Measurements from ENCODE around the gene ASMTL. TPM values are rescaled to one million over a fixed set of nuclear protein-coding genes. Genes with fewer than 3 reads are reported as not detected.

ASMTL gene
- polyA plus RNA-seq, 1 donor (not counting 4 experiments of a cell fraction or from before 2014, with no cell fraction given): 13.8 TPM

DNA sequence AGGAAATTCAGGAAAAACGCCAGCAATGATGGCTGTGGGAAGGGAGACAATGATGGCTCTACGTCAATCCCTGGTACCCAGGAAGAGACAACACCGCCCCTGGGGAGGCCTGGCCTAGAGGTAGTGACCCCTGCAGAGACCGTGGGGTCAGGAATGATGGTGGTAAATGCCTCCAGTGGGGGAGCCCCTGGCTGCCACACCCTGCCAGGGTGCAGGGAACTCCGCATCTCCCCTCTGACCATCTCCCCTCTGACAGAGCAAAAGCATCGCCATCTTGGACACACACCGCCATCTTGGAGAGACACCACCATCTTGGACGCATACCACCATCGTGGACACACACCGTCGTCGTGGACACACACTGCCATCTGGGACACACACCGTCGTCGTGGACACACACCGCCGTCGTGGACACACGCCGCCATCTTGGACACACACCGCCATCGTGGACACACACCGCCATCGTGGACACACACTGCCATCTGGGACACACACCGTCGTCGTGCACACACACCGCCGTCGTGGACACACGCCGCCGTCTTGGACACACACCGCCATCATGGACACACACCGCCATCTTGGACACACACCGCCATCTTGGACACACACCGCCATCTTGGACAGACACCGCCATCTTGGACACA is 9.9 kb downstream of the ASMTL start:
- no peak overlapping the region for H3K27ac ChIP-seq (ENCODE audit: control insufficient read depth, insufficient read depth, low read length)
- H3K4me1 ChIP-seq (ENCODE audit: control insufficient read depth, extremely low read depth, insufficient read depth, low read length): no peaks in the 10 kb centered on the region
- no peaks in the 10 kb centered on the region for H3K27me3 ChIP-seq (ENCODE audit: control insufficient read depth, extremely low read depth, insufficient read depth, low read length)
- no peak overlapping the region for H3K4me2 ChIP-seq (ENCODE audit: control insufficient read depth, extremely low read depth, insufficient read depth, low read depth, low read length)
- no peak for DNase-seq (ENCODE audit: low read depth, low spot score)
- TF ChIP-seq, protein P1, sequence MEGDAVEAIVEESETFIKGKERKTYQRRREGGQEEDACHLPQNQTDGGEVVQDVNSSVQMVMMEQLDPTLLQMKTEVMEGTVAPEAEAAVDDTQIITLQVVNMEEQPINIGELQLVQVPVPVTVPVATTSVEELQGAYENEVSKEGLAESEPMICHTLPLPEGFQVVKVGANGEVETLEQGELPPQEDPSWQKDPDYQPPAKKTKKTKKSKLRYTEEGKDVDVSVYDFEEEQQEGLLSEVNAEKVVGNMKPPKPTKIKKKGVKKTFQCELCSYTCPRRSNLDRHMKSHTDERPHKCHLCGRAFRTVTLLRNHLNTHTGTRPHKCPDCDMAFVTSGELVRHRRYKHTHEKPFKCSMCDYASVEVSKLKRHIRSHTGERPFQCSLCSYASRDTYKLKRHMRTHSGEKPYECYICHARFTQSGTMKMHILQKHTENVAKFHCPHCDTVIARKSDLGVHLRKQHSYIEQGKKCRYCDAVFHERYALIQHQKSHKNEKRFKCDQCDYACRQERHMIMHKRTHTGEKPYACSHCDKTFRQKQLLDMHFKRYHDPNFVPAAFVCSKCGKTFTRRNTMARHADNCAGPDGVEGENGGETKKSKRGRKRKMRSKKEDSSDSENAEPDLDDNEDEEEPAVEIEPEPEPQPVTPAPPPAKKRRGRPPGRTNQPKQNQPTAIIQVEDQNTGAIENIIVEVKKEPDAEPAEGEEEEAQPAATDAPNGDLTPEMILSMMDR (optimal IDR thresholded peaks at IDR 0.05 in 1 of 3, IDR thresholded peaks at IDR 0.05 in 1 of 3, conservative IDR thresholded peaks at IDR 0.05 in 1 of 3; ENCODE audit: extremely low read depth in 1 of 3, insufficient read depth in 2 of 3, low read length in 3 of 3): no peak
- TF ChIP-seq EZH2 (IDR thresholded peaks at IDR 0.05; ENCODE audit: low read length): no peak
- no peaks in the 10 kb centered on the region for H3K9me1 ChIP-seq (ENCODE audit: control insufficient read depth, extremely low read depth, insufficient read depth, low read length)
- no peak overlapping the region for H3K9ac ChIP-seq (ENCODE audit: control insufficient read depth, extremely low read depth, insufficient read depth, low read length)
- dilution Hi-C loops (cut with MboI; ENCODE audit: extremely low pct_ligation_motif_present, low sequenced_read_pairs): no loop called here
- H3K36me3 ChIP-seq (ENCODE audit: control insufficient read depth in 2 of 2, extremely low read depth in 1 of 2, insufficient read depth in 2 of 2, low read length in 2 of 2): peaks cover 0 to 3% of the 10 kb centered on the region in 2 experiments
- H3K79me2 ChIP-seq (ENCODE audit: control insufficient read depth, insufficient read depth, low read length): peaks cover 13% of the 10 kb centered on the region
- peaks cover 5% of the 10 kb centered on the region for H3K9me3 ChIP-seq (ENCODE audit: control insufficient read depth, low read depth, low read length)
- no peak overlapping the region for H3K4me3 ChIP-seq (ENCODE audit: control insufficient read depth in 2 of 3, extremely low read depth in 1 of 3, insufficient read depth in 2 of 3, low read depth in 1 of 3, low read length in 3 of 3)
- no peak for FAIRE-seq
- H4K20me1 ChIP-seq (ENCODE audit: control insufficient read depth, extremely low read depth, insufficient read depth, low read length): no peaks in the 10 kb centered on the region
- no peak overlapping the region for H2AFZ ChIP-seq (ENCODE audit: control insufficient read depth, low read length)

DNA sequence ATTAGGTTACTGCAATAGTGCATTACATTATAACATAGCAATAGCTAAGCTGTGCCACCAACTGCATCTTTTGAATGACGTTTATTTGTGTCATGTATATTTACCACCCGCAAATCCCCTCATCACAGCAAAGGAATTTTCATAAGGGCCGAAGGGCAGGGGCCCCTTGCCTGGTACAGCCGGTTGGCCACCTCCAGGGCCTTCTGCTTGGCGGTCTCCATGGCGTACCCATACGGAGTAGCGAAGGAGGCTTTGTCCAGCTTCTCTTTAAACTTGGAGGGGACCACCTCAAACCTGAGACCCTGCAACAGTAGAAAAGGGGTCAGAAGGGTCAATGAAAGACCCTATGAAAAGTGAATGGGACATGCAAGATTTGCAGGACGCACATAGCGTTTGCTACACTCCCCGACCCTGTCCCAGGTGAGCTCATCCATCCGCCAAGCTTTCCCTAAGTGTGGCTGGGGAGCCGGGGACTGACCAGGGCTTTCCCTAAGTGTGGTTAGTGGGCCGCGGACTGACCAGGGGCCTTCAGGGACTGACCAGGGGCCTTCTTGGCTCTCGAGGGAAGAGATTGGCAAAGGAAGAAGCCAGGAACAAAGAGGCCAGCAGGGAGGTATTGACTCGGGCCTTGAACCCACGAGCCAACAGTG is 10.6 kb downstream of the ASMTL start:
- Histone ChIP-seq H4K20me1 (ENCODE audit: control insufficient read depth, extremely low read depth, insufficient read depth, low read length) (no peaks in the 10 kb centered on the region), H3K4me1 (ENCODE audit: control insufficient read depth, extremely low read depth, insufficient read depth, low read length) (no peaks in the 10 kb centered on the region), H3K27me3 (ENCODE audit: control insufficient read depth, extremely low read depth, insufficient read depth, low read length) (no peaks in the 10 kb centered on the region), H3K79me2 (ENCODE audit: control insufficient read depth, insufficient read depth, low read length) (peaks cover 6% of the 10 kb centered on the region), H3K27ac (ENCODE audit: control insufficient read depth, insufficient read depth, low read length) (no peak overlapping the region), H3K9me1 (ENCODE audit: control insufficient read depth, extremely low read depth, insufficient read depth, low read length) (no peaks in the 10 kb centered on the region), H3K4me3 (ENCODE audit: control insufficient read depth in 2 of 3, extremely low read depth in 1 of 3, insufficient read depth in 2 of 3, low read depth in 1 of 3, low read length in 3 of 3) (no peak overlapping the region), H3K4me2 (ENCODE audit: control insufficient read depth, extremely low read depth, insufficient read depth, low read depth, low read length) (no peak overlapping the region), H3K36me3 (ENCODE audit: control insufficient read depth in 2 of 2, extremely low read depth in 1 of 2, insufficient read depth in 2 of 2, low read length in 2 of 2) (peaks cover 0 to 3% of the 10 kb centered on the region in 2 experiments), H3K9ac (ENCODE audit: control insufficient read depth, extremely low read depth, insufficient read depth, low read length) (no peak overlapping the region), H2AFZ (ENCODE audit: control insufficient read depth, low read length) (no peak overlapping the region), H3K9me3 (ENCODE audit: control insufficient read depth, low read depth, low read length) (peaks cover 5% of the 10 kb centered on the region)
- no peak for FAIRE-seq
- TF ChIP-seq, protein P1 (optimal IDR thresholded peaks at IDR 0.05 in 1 of 3, IDR thresholded peaks at IDR 0.05 in 1 of 3, conservative IDR thresholded peaks at IDR 0.05 in 1 of 3; ENCODE audit: extremely low read depth in 1 of 3, insufficient read depth in 2 of 3, low read length in 3 of 3): no peak
- TF ChIP-seq EZH2 (IDR thresholded peaks at IDR 0.05; ENCODE audit: low read length): no peak
- no peak for DNase-seq (ENCODE audit: low read depth, low spot score)
- dilution Hi-C loops (cut with MboI; ENCODE audit: extremely low pct_ligation_motif_present, low sequenced_read_pairs): no loop called here
